ENCODE results near the gene CTNND2. TPM values are rescaled to one million over a fixed set of nuclear protein-coding genes. Genes with fewer than 3 reads are reported as not detected.

The CTNND2 gene
- total and polyA plus RNA-seq, 2 donors (not counting 1 experiment from before 2014, with no cell fraction given) = not detected

DNA sequence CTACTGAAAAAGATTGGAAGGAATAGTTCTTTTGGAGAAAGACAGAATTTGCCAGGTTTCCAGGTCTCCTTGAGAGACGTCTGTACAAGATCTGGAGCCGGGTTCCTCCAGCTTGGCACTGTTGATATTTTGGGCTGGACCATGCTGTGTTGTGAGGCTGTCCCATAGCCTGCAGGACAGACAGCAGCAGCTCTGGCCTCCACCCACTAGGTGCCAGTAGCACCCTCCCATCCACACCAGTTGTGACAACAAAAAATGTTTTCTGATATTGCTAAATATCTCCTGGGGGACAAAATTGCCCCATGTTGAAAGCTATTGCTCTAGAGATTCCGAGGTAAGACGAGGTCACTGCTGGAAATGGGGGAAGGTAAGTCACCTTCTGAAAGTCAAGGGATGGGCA is 855.5 kb downstream of the CTNND2 start:
- H3K9me3 ChIP-seq (ENCODE audit: control extremely low read depth in 1 of 3, control insufficient read depth in 2 of 3, insufficient read depth in 1 of 3, low read length in 2 of 3) = no peaks in the 10 kb centered on the region
- H3K4me1 ChIP-seq (ENCODE audit: control insufficient read depth in 2 of 2, insufficient read depth in 2 of 2, low read length in 2 of 2) = no peaks in the 10 kb centered on the region
- H3K27me3 ChIP-seq (replicated peaks in 1 of 4; ENCODE audit: control extremely low read depth in 1 of 4, control insufficient read depth in 3 of 4, insufficient read depth in 4 of 4, low read length in 3 of 4) = peaks cover 0 to 2% (median 0%) of the 10 kb centered on the region in 4 experiments
- Mint-ChIP-seq H3K4me3 (no peak overlapping the region), H3K9me3 (ENCODE audit: insufficient read depth) (no peaks in the 10 kb centered on the region), H3K4me1 (no peaks in the 10 kb centered on the region), H3K27ac (no peak overlapping the region), H3K27me3 (no peaks in the 10 kb centered on the region)
- no peak overlapping the region for H3K4me2 ChIP-seq (replicated peaks; ENCODE audit: low read depth, low read length, poor library complexity, severe bottlenecking)
- ChIA-PET POLR2A (no interaction called here), CTCF (no interaction called here)
- H3K27ac ChIP-seq (ENCODE audit: low read length in 2 of 2) = no peak overlapping the region
- no peak overlapping the region for H3K9ac ChIP-seq (ENCODE audit: low read length)
- ATAC-seq (ENCODE audit: low read depth) (no peak), DNase-seq (no peak)
- no peak for TF ChIP-seq EZH2 (IDR thresholded peaks at IDR 0.05; ENCODE audit: borderline replicate concordance, insufficient read depth, low read depth, low read length, poor library complexity, severe bottlenecking)
- TF ChIP-seq, protein P1, sequence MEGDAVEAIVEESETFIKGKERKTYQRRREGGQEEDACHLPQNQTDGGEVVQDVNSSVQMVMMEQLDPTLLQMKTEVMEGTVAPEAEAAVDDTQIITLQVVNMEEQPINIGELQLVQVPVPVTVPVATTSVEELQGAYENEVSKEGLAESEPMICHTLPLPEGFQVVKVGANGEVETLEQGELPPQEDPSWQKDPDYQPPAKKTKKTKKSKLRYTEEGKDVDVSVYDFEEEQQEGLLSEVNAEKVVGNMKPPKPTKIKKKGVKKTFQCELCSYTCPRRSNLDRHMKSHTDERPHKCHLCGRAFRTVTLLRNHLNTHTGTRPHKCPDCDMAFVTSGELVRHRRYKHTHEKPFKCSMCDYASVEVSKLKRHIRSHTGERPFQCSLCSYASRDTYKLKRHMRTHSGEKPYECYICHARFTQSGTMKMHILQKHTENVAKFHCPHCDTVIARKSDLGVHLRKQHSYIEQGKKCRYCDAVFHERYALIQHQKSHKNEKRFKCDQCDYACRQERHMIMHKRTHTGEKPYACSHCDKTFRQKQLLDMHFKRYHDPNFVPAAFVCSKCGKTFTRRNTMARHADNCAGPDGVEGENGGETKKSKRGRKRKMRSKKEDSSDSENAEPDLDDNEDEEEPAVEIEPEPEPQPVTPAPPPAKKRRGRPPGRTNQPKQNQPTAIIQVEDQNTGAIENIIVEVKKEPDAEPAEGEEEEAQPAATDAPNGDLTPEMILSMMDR (IDR thresholded peaks at IDR 0.05) = no peak
- no peaks in the 10 kb centered on the region for H3K79me2 ChIP-seq (ENCODE audit: control insufficient read depth, insufficient read depth, low read length)
- WGBS (ENCODE audit: insufficient coverage) = 100% methylated on average over 3 of the region's 4 CpGs
- H2AFZ ChIP-seq (ENCODE audit: insufficient read depth, low read depth, low read length, poor library complexity, severe bottlenecking) = no peak overlapping the region
- H3K4me3 ChIP-seq (ENCODE audit: control extremely low read depth in 1 of 5, extremely low read depth in 1 of 5, insufficient read depth in 1 of 5, low read depth in 2 of 5, low read length in 4 of 5) = no peak overlapping the region
- intact Hi-C loops (cut with micrococcal nuclease) = no loop called here
- H3K36me3 ChIP-seq (replicated peaks in 1 of 2; ENCODE audit: control extremely low read depth in 1 of 2, control insufficient read depth in 1 of 2, extremely low read depth in 1 of 2, insufficient read depth in 2 of 2, low read length in 1 of 2) = no peaks in the 10 kb centered on the region
- no peaks in the 10 kb centered on the region for H4K20me1 ChIP-seq (ENCODE audit: control insufficient read depth, insufficient read depth, low read length, poor library complexity, severe bottlenecking)

- no peaks in the 10 kb centered on the region for H3K4me1 ChIP-seq (ENCODE audit: control insufficient read depth in 2 of 2, insufficient read depth in 2 of 2, low read length in 2 of 2)
- H3K79me2 ChIP-seq (ENCODE audit: control insufficient read depth, insufficient read depth, low read length) = no peaks in the 10 kb centered on the region
- no peak overlapping the region for H3K4me2 ChIP-seq (replicated peaks; ENCODE audit: low read depth, low read length, poor library complexity, severe bottlenecking)
- 91% methylated on average over 5 of the region's 5 CpGs for WGBS (ENCODE audit: insufficient coverage)
- TF ChIP-seq, protein P1 (IDR thresholded peaks at IDR 0.05) = no peak
- TF ChIP-seq EZH2 (IDR thresholded peaks at IDR 0.05; ENCODE audit: borderline replicate concordance, insufficient read depth, low read depth, low read length, poor library complexity, severe bottlenecking) = no peak
- H3K27me3 ChIP-seq (replicated peaks in 1 of 4; ENCODE audit: control extremely low read depth in 1 of 4, control insufficient read depth in 3 of 4, insufficient read depth in 4 of 4, low read length in 3 of 4) = peaks cover 0 to 2% (median 0%) of the 10 kb centered on the region in 4 experiments
- no peak overlapping the region for H2AFZ ChIP-seq (ENCODE audit: insufficient read depth, low read depth, low read length, poor library complexity, severe bottlenecking)
- DNase-seq = no peak
- H4K20me1 ChIP-seq (ENCODE audit: control insufficient read depth, insufficient read depth, low read length, poor library complexity, severe bottlenecking) = no peaks in the 10 kb centered on the region
- CTCF ChIA-PET = no interaction called here
- no peak overlapping the region for H3K4me3 Mint-ChIP-seq
- no peaks in the 10 kb centered on the region for H3K9me3 Mint-ChIP-seq (ENCODE audit: insufficient read depth)
- H3K4me3 ChIP-seq (ENCODE audit: control extremely low read depth in 1 of 5, extremely low read depth in 1 of 5, insufficient read depth in 1 of 5, low read depth in 2 of 5, low read length in 4 of 5) = no peak overlapping the region
- no peak overlapping the region for H3K27ac ChIP-seq (ENCODE audit: low read length in 2 of 2)
- H3K9ac ChIP-seq (ENCODE audit: low read length) = no peak overlapping the region
- H3K9me3 ChIP-seq (ENCODE audit: control extremely low read depth in 1 of 3, control insufficient read depth in 2 of 3, insufficient read depth in 1 of 3, low read length in 2 of 3) = no peaks in the 10 kb centered on the region
- POLR2A ChIA-PET = no interaction called here
- no peak overlapping the region for H3K27ac Mint-ChIP-seq
- H3K4me1 Mint-ChIP-seq = no peaks in the 10 kb centered on the region
- intact Hi-C loops (cut with micrococcal nuclease) = no loop called here
- no peak for ATAC-seq (ENCODE audit: low read depth)
- no peaks in the 10 kb centered on the region for H3K36me3 ChIP-seq (replicated peaks in 1 of 2; ENCODE audit: control extremely low read depth in 1 of 2, control insufficient read depth in 1 of 2, extremely low read depth in 1 of 2, insufficient read depth in 2 of 2, low read length in 1 of 2)
- no peaks in the 10 kb centered on the region for H3K27me3 Mint-ChIP-seq
Observed at GRCh38 chr5:11047625-11048024, 856.6 kb downstream of the CTNND2 start.
